Progenitor cell of endocrine pancreas (in vitro differentiated cells): ENCODE data around the gene SLC6A2. TPM values are rescaled to one million over a fixed set of nuclear protein-coding genes. Genes with fewer than 3 reads are reported as not detected.

Experiments
- DNase-seq: peaks from one replicate; pipeline ENCODE4 v3.0.0; 2021; ENCODE audit warnings: low spot score; ENCODE audit not compliant: unreplicated experiment
- H3K27ac Mint-ChIP-seq: 2 replicates; pipeline ENCODE4 v1.8.0; 2021; ENCODE audit warnings: mild to moderate bottlenecking, moderate library complexity, mixed read lengths
- H3K27me3 Mint-ChIP-seq: 2 replicates; pipeline ENCODE4 v1.8.0; 2021; ENCODE audit warnings: mixed read lengths
- H3K36me3 Mint-ChIP-seq: 2 replicates; pipeline ENCODE4 v1.8.0; 2022; ENCODE audit warnings: mixed read lengths; ENCODE audit not compliant: insufficient read depth
- H3K4me1 Mint-ChIP-seq: 2 replicates; pipeline ENCODE4 v1.8.0; 2021; ENCODE audit warnings: low read depth, mixed read lengths
- H3K4me3 Mint-ChIP-seq: 2 replicates; pipeline ENCODE4 v1.8.0; 2021; ENCODE audit warnings: low read depth, mild to moderate bottlenecking, moderate library complexity, mixed read lengths
- H3K9me3 Mint-ChIP-seq: 2 replicates; pipeline ENCODE4 v1.8.0; 2021; ENCODE audit warnings: low read depth, mixed read lengths
- CTCF ChIP-seq: fragments of 200-600 bp; sonication (generic); IDR thresholded peaks from one replicate; pipeline ENCODE4 v1.5.0; 2021; ENCODE audit warnings: antibody characterized with exemption, mild to moderate bottlenecking; ENCODE audit not compliant: unreplicated experiment
- total RNA-seq: library from RNA; stranded (reverse); gene quantifications from 2 replicates; pipeline ENCODE4 v1.2.1, GENCODE V29; 2021

Gene SLC6A2
- total RNA-seq, 1 donor from 2014 or later, result not detected

GRCh38 chr16:55728797-55729196 lies 73.0 kb downstream of the SLC6A2 start:
- no peaks in the 10 kb centered on the region for H3K36me3 Mint-ChIP-seq
- H3K4me3 Mint-ChIP-seq, result no peak overlapping the region
- no peak for DNase-seq
- no peaks in the 10 kb centered on the region for H3K9me3 Mint-ChIP-seq
- H3K27me3 Mint-ChIP-seq, result peaks cover 62% of the 10 kb centered on the region
- TF ChIP-seq CTCF, result no peak
- H3K27ac Mint-ChIP-seq, result no peak overlapping the region
- H3K4me1 Mint-ChIP-seq, result no peaks in the 10 kb centered on the region

GRCh38 chr16:55730115-55730514 lies 74.3 kb downstream of the SLC6A2 start:
- peaks cover 66% of the 10 kb centered on the region for H3K27me3 Mint-ChIP-seq
- no peaks in the 10 kb centered on the region for H3K36me3 Mint-ChIP-seq
- H3K9me3 Mint-ChIP-seq, result no peaks in the 10 kb centered on the region
- no peak for TF ChIP-seq CTCF
- H3K4me1 Mint-ChIP-seq, result no peaks in the 10 kb centered on the region
- no peak overlapping the region for H3K4me3 Mint-ChIP-seq
- H3K27ac Mint-ChIP-seq, result no peak overlapping the region
- no peak for DNase-seq

- peaks cover 77% of the 10 kb centered on the region for H3K27me3 Mint-ChIP-seq
- no peaks in the 10 kb centered on the region for H3K36me3 Mint-ChIP-seq
- H3K4me3 Mint-ChIP-seq, result no peak overlapping the region
- no peaks in the 10 kb centered on the region for H3K4me1 Mint-ChIP-seq
- H3K27ac Mint-ChIP-seq, result no peak overlapping the region
- DNase-seq, result no peak
- no peaks in the 10 kb centered on the region for H3K9me3 Mint-ChIP-seq
- no peak for TF ChIP-seq CTCF
Measured at GRCh38 chr16:55732496-55732895, 76.7 kb downstream of the SLC6A2 start.

DNA sequence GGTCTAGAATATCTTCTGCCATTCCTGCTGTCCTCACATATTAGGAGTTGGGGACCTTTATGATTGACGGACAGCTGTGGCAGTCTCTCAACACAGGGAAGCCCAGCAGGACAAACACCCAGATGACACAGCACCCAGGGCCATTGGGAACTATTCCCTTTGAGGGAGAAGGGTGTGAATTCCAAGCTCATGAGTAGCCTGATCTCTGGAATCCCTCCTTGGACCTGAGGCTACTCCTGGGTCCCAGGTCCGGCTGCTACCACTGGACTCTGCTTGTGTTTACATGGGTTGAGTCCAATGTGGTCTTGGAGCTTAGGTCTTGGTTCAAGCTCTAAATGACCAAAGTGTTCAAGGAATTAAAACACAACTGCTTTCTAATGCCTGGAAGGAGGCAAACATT lies 78.9 kb downstream of the SLC6A2 start:
- no peak overlapping the region for H3K4me3 Mint-ChIP-seq

GRCh38 chr16:55735120-55735781 lies 79.5 kb downstream of the SLC6A2 start:
- no peak for TF ChIP-seq CTCF
- no peaks in the 10 kb centered on the region for H3K36me3 Mint-ChIP-seq
- no peak overlapping the region for H3K27ac Mint-ChIP-seq
- H3K4me3 Mint-ChIP-seq, result no peak overlapping the region
- H3K9me3 Mint-ChIP-seq, result no peaks in the 10 kb centered on the region
- peaks cover 70% of the 10 kb centered on the region for H3K27me3 Mint-ChIP-seq
- peaks cover 4% of the 10 kb centered on the region for H3K4me1 Mint-ChIP-seq
- DNase-seq, result no peak

More for the DNA sequence above, 78.9 kb downstream of the SLC6A2 start:
- H3K36me3 Mint-ChIP-seq, result no peaks in the 10 kb centered on the region
- DNase-seq, result no peak
- no peak for TF ChIP-seq CTCF
- peaks cover 74% of the 10 kb centered on the region for H3K27me3 Mint-ChIP-seq
- no peak overlapping the region for H3K27ac Mint-ChIP-seq
- peaks cover 4% of the 10 kb centered on the region for H3K4me1 Mint-ChIP-seq
- H3K9me3 Mint-ChIP-seq, result no peaks in the 10 kb centered on the region
